ENCODE data around the gene LAMA4. TPM values are rescaled to one million over a fixed set of nuclear protein-coding genes. Genes with fewer than 3 reads are reported as not detected.
A peak's percentile ranks its signal among the peaks of the same experiment; 100 is the strongest.

LAMA4 gene
- total RNA-seq, result 100 to 1,000 TPM in 1 of 3 donors, 10 to 100 TPM in 2; 15.9 to 101 (median 37.0) TPM
- long read RNA-seq, donor 1, full-length matches to known transcripts, result 18 of 45 reads
- long read RNA-seq, donor 1, partial matches to known transcripts, result 20 of 45 reads
- long read RNA-seq, donor 1, other reads (novel, unspliced or antisense), result 7 of 45 reads
- long read RNA-seq, donor 2, partial matches to known transcripts, result 5 of 6 reads
- long read RNA-seq, donor 2, other reads (novel, unspliced or antisense), result 0 of 6 reads

DNA sequence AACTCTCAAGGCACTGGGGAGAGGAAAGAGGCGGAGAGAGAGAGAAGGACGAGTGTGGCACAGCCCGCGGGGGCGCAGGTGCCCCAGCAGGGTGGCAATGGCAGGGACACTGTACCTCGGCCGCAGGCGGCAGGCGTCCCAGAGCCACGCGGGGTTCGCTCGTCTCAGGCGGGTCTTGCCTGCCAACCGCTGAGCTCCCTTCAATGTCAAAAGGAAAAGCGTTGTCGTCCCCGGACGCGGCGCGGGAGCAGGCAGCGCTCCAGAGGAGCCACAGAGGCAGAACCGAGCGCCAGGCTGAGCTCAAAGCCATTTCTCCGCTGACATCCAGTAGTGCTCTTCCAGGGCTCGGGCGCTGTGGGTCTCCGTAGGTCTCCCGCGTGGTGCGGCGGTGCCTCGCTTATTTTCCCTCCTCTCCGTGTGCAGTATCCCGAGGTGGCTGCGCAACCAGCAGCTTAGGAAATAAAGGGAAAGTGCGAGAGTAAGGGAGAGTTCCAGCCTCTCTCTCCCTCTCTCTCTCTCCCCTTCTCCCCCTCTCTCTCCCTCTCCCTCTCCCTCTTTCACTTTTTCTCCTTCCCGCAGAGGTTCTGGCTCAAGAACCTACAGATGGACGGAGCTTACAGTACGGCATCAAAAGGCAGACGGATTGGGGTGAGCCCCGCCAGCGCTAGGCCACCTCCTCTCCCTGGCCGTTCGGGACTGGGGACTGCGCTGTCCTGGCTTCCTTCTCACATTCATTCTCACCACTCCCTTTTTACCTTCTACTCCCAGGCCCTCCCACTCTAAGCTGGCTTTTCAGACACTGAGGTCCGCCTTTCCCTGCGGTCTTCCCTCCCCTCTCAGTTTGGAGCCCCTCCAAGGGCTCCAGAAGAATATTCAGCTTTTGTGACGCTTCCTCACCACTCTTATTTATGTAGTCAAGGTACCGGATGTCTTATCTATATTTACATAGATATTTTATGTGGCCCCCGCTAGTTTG, at the start of gene LAMA4:
LAMA4 (minus strand) TSS at position 727 of the 976 bp plus-strand sequence; CDS start at position 310, 417 bp downstream.
- ATAC-seq, result peak; percentile 67
- DNase-seq, result peak in 2 of 3 donors; percentile 26 to 42
- intact Hi-C loops (cut with DNase I, micrococcal nuclease), result no loop called here
- no peak for TF ChIP-seq CTCF (IDR thresholded peaks at IDR 0.05)
- H3K4me1 ChIP-seq (ENCODE audit: low read depth), result no peaks in the 10 kb centered on the region
- peak within 1 kb of the TSS; percentile 12 for H3K4me3 ChIP-seq
- no peaks in the 10 kb centered on the region for H3K9me3 ChIP-seq
- H3K36me3 ChIP-seq (ENCODE audit: low read depth), result no peaks in the 10 kb centered on the region

DNA sequence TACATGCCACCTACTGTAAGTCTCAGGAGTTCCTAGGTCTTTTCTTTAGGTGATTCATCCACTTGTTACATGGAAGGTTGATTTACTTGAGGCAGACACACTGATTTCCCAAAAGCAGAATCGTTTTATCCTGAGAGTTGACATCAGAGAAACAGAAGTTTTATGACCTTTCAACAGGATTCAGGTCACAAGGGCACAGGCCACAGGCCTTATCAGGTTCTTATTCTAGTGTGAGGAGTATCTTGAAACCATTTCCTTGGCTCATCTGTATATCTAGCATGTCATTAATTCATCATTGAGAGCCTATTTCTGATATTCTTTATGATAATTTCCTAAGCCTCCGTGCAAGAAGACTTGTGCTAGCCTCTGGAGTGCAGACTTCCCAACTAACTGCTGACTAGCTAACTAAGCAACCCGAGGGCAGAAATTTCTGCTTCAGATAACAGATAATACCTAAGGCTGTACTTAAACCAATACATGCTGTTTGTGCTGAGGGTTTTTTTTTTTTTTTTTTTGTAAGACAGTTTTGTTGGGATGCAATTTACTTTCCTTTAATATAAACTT, 47.9 kb upstream of the LAMA4 start:
- DNase-seq (no peak), ATAC-seq (no peak)
- intact Hi-C loops (cut with DNase I, micrococcal nuclease), result no loop called here
- Histone ChIP-seq H3K4me3 (no peak overlapping the region), H3K4me1 (ENCODE audit: low read depth) (no peaks in the 10 kb centered on the region), H3K36me3 (ENCODE audit: low read depth) (no peaks in the 10 kb centered on the region), H3K9me3 (no peaks in the 10 kb centered on the region)
- no peak for TF ChIP-seq CTCF (IDR thresholded peaks at IDR 0.05)

DNA sequence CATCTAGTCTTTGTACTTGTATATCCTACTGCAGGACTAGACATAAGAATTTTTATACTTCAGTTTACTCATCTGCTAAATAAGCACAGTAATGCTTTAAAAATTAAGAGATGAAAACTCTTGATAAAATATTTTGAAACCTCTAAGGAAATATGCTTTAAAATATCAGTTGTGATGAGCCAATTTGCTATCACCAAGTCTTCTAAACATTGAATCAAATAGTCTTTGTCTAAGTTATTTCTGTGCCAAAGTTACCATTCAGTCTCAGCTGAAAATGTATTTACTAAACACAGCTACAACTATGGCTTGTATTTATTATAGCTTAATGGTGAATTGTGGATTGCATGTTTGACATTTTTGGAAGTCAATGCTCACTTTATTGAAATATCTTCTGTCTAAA, 46.5 kb upstream of the LAMA4 start:
- Histone ChIP-seq H3K4me1 (ENCODE audit: low read depth) (no peaks in the 10 kb centered on the region), H3K36me3 (ENCODE audit: low read depth) (no peaks in the 10 kb centered on the region), H3K9me3 (no peaks in the 10 kb centered on the region), H3K4me3 (no peak overlapping the region)
- TF ChIP-seq CTCF (IDR thresholded peaks at IDR 0.05), result no peak
- intact Hi-C loops (cut with DNase I, micrococcal nuclease), result no loop called here
- DNase-seq (no peak), ATAC-seq (no peak)

- no peak for TF ChIP-seq CTCF (IDR thresholded peaks at IDR 0.05)
- no peak for DNase-seq
- Histone ChIP-seq H3K36me3 (ENCODE audit: low read depth) (no peaks in the 10 kb centered on the region), H3K4me3 (no peak overlapping the region), H3K9me3 (no peaks in the 10 kb centered on the region), H3K4me1 (ENCODE audit: low read depth) (no peaks in the 10 kb centered on the region)
- ATAC-seq, result peak; percentile 23
- intact Hi-C loops (cut with DNase I, micrococcal nuclease), result no loop called here
Observed at GRCh38 chr6:112298816-112299281, 44.5 kb upstream of the LAMA4 start.

- no peak for DNase-seq
- H3K36me3 ChIP-seq (ENCODE audit: low read depth), result no peaks in the 10 kb centered on the region
- no peak for TF ChIP-seq CTCF (IDR thresholded peaks at IDR 0.05)
- intact Hi-C loops (cut with DNase I, micrococcal nuclease), result no loop called here
- H3K4me3 ChIP-seq, result no peak overlapping the region
- no peaks in the 10 kb centered on the region for H3K4me1 ChIP-seq (ENCODE audit: low read depth)
- peak; percentile 56 for ATAC-seq
- H3K9me3 ChIP-seq, result no peaks in the 10 kb centered on the region
Observed at GRCh38 chr6:112298021-112298745, 43.8 kb upstream of the LAMA4 start.

Data from mucosa of descending colon (tissue), 3 donors.